ENCODE measurements around the gene TPBGL.

Gene TPBGL

GRCh38 chr11:75229466-75229865 lies 11.1 kb upstream of the TPBGL start:
- no peak for TF ChIP-seq CTCF (IDR thresholded peaks at IDR 0.05; ENCODE audit: low read depth, low read length)
- no peak for DNase-seq (ENCODE audit: extremely low read depth, low read depth)

- no peak for TF ChIP-seq CTCF (IDR thresholded peaks at IDR 0.05; ENCODE audit: low read depth, low read length)
- no peak for DNase-seq (ENCODE audit: extremely low read depth, low read depth)
These were observed 10.0 kb upstream of the TPBGL start for GRCh38 chr11:75230621-75231020.

GRCh38 chr11:75233754-75234172 lies 6.8 kb upstream of the TPBGL start:
- no peak for DNase-seq (ENCODE audit: extremely low read depth, low read depth)
- TF ChIP-seq CTCF (IDR thresholded peaks at IDR 0.05; ENCODE audit: low read depth, low read length): no peak

GRCh38 chr11:75236062-75236461 lies 4.5 kb upstream of the TPBGL start:
- no peak for TF ChIP-seq CTCF (IDR thresholded peaks at IDR 0.05; ENCODE audit: low read depth, low read length)
- no peak for DNase-seq (ENCODE audit: extremely low read depth, low read depth)

GRCh38 chr11:75237050-75237449 lies 3.5 kb upstream of the TPBGL start:
- TF ChIP-seq CTCF (IDR thresholded peaks at IDR 0.05; ENCODE audit: low read depth, low read length): no peak
- DNase-seq (ENCODE audit: extremely low read depth, low read depth): no peak

GRCh38 chr11:75238595-75239440 lies 1.8 kb upstream of the TPBGL start:
- no peak for TF ChIP-seq CTCF (IDR thresholded peaks at IDR 0.05; ENCODE audit: low read depth, low read length)

GRCh38 chr11:75239531-75240290 lies 863 bp upstream of the TPBGL start:
- TF ChIP-seq CTCF (IDR thresholded peaks at IDR 0.05; ENCODE audit: low read depth, low read length): no peak
- no peak for DNase-seq (ENCODE audit: extremely low read depth, low read depth)

More at GRCh38 chr11:75238595-75239440, 1.8 kb upstream of the TPBGL start:
- no peak for DNase-seq (ENCODE audit: extremely low read depth, low read depth)
